ENCODE results near the gene COL25A1. TPM values are rescaled to one million over a fixed set of nuclear protein-coding genes. Genes with fewer than 3 reads are reported as not detected.

COL25A1 gene
- total RNA-seq, 2 donors from 2014 or later, result 4.0 to 6.2 TPM

GRCh38 chr4:109229028-109229427 is 73.4 kb downstream of the COL25A1 start:
- Histone ChIP-seq H3K9me3 (ENCODE audit: control insufficient read depth, low read length) (no peaks in the 10 kb centered on the region), H3K36me3 (ENCODE audit: control insufficient read depth, insufficient read depth, low read length) (no peaks in the 10 kb centered on the region), H3K4me3 (ENCODE audit: low read length) (no peak overlapping the region), H3K9ac (ENCODE audit: extremely low read depth, low read length, poor library complexity, severe bottlenecking) (no peak overlapping the region), H3K27me3 (ENCODE audit: control insufficient read depth, insufficient read depth, low read length, poor library complexity, severe bottlenecking) (no peaks in the 10 kb centered on the region), H3K27ac (ENCODE audit: low read depth, low read length) (no peak overlapping the region), H3K4me1 (ENCODE audit: control insufficient read depth, insufficient read depth, low read length) (no peaks in the 10 kb centered on the region)
- Mint-ChIP-seq H3K36me3 (ENCODE audit: low read depth) (no peaks in the 10 kb centered on the region), H3K27me3 (ENCODE audit: insufficient read depth) (no peaks in the 10 kb centered on the region), H3K27ac (no peak overlapping the region), H3K4me3 (no peak overlapping the region), H3K4me1 (no peaks in the 10 kb centered on the region), H3K9me3 (no peaks in the 10 kb centered on the region)
- no peak for TF ChIP-seq CTCF (conservative IDR thresholded peaks at IDR 0.05)
- 92% methylated on average over 2 of the region's 2 CpGs; no CpG with 5 or more reads in 1 of the 2 experiments for WGBS, 2 experiments (ENCODE audit: insufficient coverage in 1 of 2, insufficient read length in 1 of 2)
- no peak for DNase-seq

- no peaks in the 10 kb centered on the region for H3K9me3 ChIP-seq (ENCODE audit: control insufficient read depth, low read length)
- no peak for TF ChIP-seq CTCF (conservative IDR thresholded peaks at IDR 0.05)
- H3K4me1 ChIP-seq (ENCODE audit: control insufficient read depth, insufficient read depth, low read length), result no peaks in the 10 kb centered on the region
- H3K27ac ChIP-seq (ENCODE audit: low read depth, low read length), result no peak overlapping the region
- 83% methylated on average over 1 of the region's 1 CpG; no CpG with 5 or more reads in 1 of the 2 experiments for WGBS, 2 experiments (ENCODE audit: insufficient coverage in 1 of 2, insufficient read length in 1 of 2)
- Mint-ChIP-seq H3K27ac (no peak overlapping the region), H3K36me3 (ENCODE audit: low read depth) (no peaks in the 10 kb centered on the region), H3K4me3 (no peak overlapping the region), H3K4me1 (no peaks in the 10 kb centered on the region), H3K9me3 (no peaks in the 10 kb centered on the region), H3K27me3 (ENCODE audit: insufficient read depth) (no peaks in the 10 kb centered on the region)
- no peak overlapping the region for H3K4me3 ChIP-seq (ENCODE audit: low read length)
- DNase-seq, result no peak
- H3K36me3 ChIP-seq (ENCODE audit: control insufficient read depth, insufficient read depth, low read length), result no peaks in the 10 kb centered on the region
- no peak overlapping the region for H3K9ac ChIP-seq (ENCODE audit: extremely low read depth, low read length, poor library complexity, severe bottlenecking)
- H3K27me3 ChIP-seq (ENCODE audit: control insufficient read depth, insufficient read depth, low read length, poor library complexity, severe bottlenecking), result no peaks in the 10 kb centered on the region
These were observed 84.2 kb downstream of the COL25A1 start for GRCh38 chr4:109218288-109218687.

- DNase-seq, result no peak
- Histone ChIP-seq H3K4me1 (ENCODE audit: control insufficient read depth, insufficient read depth, low read length) (no peaks in the 10 kb centered on the region), H3K9me3 (ENCODE audit: control insufficient read depth, low read length) (no peaks in the 10 kb centered on the region), H3K9ac (ENCODE audit: extremely low read depth, low read length, poor library complexity, severe bottlenecking) (no peak overlapping the region), H3K4me3 (ENCODE audit: low read length) (no peak overlapping the region), H3K27ac (ENCODE audit: low read depth, low read length) (no peak overlapping the region), H3K36me3 (ENCODE audit: control insufficient read depth, insufficient read depth, low read length) (no peaks in the 10 kb centered on the region), H3K27me3 (ENCODE audit: control insufficient read depth, insufficient read depth, low read length, poor library complexity, severe bottlenecking) (no peaks in the 10 kb centered on the region)
- Mint-ChIP-seq H3K4me1 (no peaks in the 10 kb centered on the region), H3K36me3 (ENCODE audit: low read depth) (no peaks in the 10 kb centered on the region), H3K27ac (no peak overlapping the region), H3K27me3 (ENCODE audit: insufficient read depth) (no peaks in the 10 kb centered on the region), H3K9me3 (no peaks in the 10 kb centered on the region), H3K4me3 (no peak overlapping the region)
- TF ChIP-seq CTCF (conservative IDR thresholded peaks at IDR 0.05), result no peak
- WGBS, 2 experiments (ENCODE audit: insufficient coverage in 1 of 2, insufficient read length in 1 of 2), result 94 to 100% methylated on average over 5 of the region's 5 CpGs
These were observed 86.3 kb downstream of the COL25A1 start for GRCh38 chr4:109216085-109216696.

Measured in endodermal cell (in vitro differentiated cells).